ENCODE measurements around the gene ERN1.

The ERN1 gene

GRCh38 chr17:64084086-64084939 lies 45.6 kb downstream of the ERN1 start:
- Histone ChIP-seq H3K36me3 (ENCODE audit: insufficient read depth) (no peaks in the 10 kb centered on the region), H4K20me1 (ENCODE audit: insufficient read depth) (no peaks in the 10 kb centered on the region), H3K9ac (no peak overlapping the region), H3K27ac (peak overlapping the region; percentile 65; the same call in 1 of the 2 replicates), H3K4me1 (ENCODE audit: low read depth, poor library complexity, severe bottlenecking) (peaks cover 92% of the 10 kb centered on the region), H3K79me2 (ENCODE audit: insufficient read depth, low read depth) (peaks cover 40% of the 10 kb centered on the region; the same call in 1 of the 2 replicates), H3K4me3 (IDR thresholded peaks at IDR 0.05; ENCODE audit: insufficient read depth, low read depth, low read length) (no peak overlapping the region), H3K4me2 (peak overlapping the region; percentile 52), H3K27me3 (ENCODE audit: insufficient read depth, low read depth) (no peaks in the 10 kb centered on the region), H2AFZ (ENCODE audit: low read depth) (no peak overlapping the region)
- no peak for TF ChIP-seq CTCF (conservative IDR thresholded peaks at IDR 0.05; ENCODE audit: low read depth, low read length)

GRCh38 chr17:64083563-64084085 lies 46.3 kb downstream of the ERN1 start:
- Histone ChIP-seq H3K4me2 (peak overlapping the region; percentile 52), H3K27me3 (ENCODE audit: insufficient read depth, low read depth) (no peaks in the 10 kb centered on the region), H3K9ac (peak overlapping the region; percentile 20; the same call in 1 of the 2 replicates), H3K36me3 (ENCODE audit: insufficient read depth) (no peaks in the 10 kb centered on the region), H3K4me3 (IDR thresholded peaks at IDR 0.05; ENCODE audit: insufficient read depth, low read depth, low read length) (no peak overlapping the region), H2AFZ (ENCODE audit: low read depth) (no peak overlapping the region), H3K4me1 (ENCODE audit: low read depth, poor library complexity, severe bottlenecking) (peaks cover 94% of the 10 kb centered on the region), H3K79me2 (ENCODE audit: insufficient read depth, low read depth) (peaks cover 38% of the 10 kb centered on the region; the same call in 1 of the 2 replicates), H4K20me1 (ENCODE audit: insufficient read depth) (no peaks in the 10 kb centered on the region), H3K27ac (peak overlapping the region; percentile 65; the same call in 1 of the 2 replicates)
- TF ChIP-seq CTCF (conservative IDR thresholded peaks at IDR 0.05; ENCODE audit: low read depth, low read length), result no peak

GRCh38 chr17:64083093-64083492 lies 46.9 kb downstream of the ERN1 start:
- H3K4me2 ChIP-seq, result peak overlapping the region; percentile 52
- no peak overlapping the region for H2AFZ ChIP-seq (ENCODE audit: low read depth)
- H3K27ac ChIP-seq, result peak overlapping the region; percentile 65
- no peak overlapping the region for H3K4me3 ChIP-seq (IDR thresholded peaks at IDR 0.05; ENCODE audit: insufficient read depth, low read depth, low read length)
- peaks cover 33% of the 10 kb centered on the region; the same call in 1 of the 2 replicates for H3K79me2 ChIP-seq (ENCODE audit: insufficient read depth, low read depth)
- no peaks in the 10 kb centered on the region for H3K27me3 ChIP-seq (ENCODE audit: insufficient read depth, low read depth)
- no peaks in the 10 kb centered on the region for H3K36me3 ChIP-seq (ENCODE audit: insufficient read depth)
- TF ChIP-seq CTCF (conservative IDR thresholded peaks at IDR 0.05; ENCODE audit: low read depth, low read length), result no peak
- no peaks in the 10 kb centered on the region for H4K20me1 ChIP-seq (ENCODE audit: insufficient read depth)
- peaks cover 95% of the 10 kb centered on the region for H3K4me1 ChIP-seq (ENCODE audit: low read depth, poor library complexity, severe bottlenecking)
- H3K9ac ChIP-seq, result peak overlapping the region; percentile 20; the same call in 1 of the 2 replicates

GRCh38 chr17:64081802-64082799 lies 47.8 kb downstream of the ERN1 start:
- peak; percentile 35; the same call in 1 of the 2 replicates for TF ChIP-seq CTCF (conservative IDR thresholded peaks at IDR 0.05; ENCODE audit: low read depth, low read length)

More at GRCh38 chr17:64081802-64082799, 47.8 kb downstream of the ERN1 start:
- H3K9ac ChIP-seq, result peak overlapping the region; percentile 20; the same call in 1 of the 2 replicates
- H3K36me3 ChIP-seq (ENCODE audit: insufficient read depth), result no peaks in the 10 kb centered on the region
- no peaks in the 10 kb centered on the region for H4K20me1 ChIP-seq (ENCODE audit: insufficient read depth)
- no peak overlapping the region for H2AFZ ChIP-seq (ENCODE audit: low read depth)
- H3K4me2 ChIP-seq, result peak overlapping the region; percentile 52
- H3K27ac ChIP-seq, result peak overlapping the region; percentile 65
- H3K27me3 ChIP-seq (ENCODE audit: insufficient read depth, low read depth), result no peaks in the 10 kb centered on the region
- peaks cover 25% of the 10 kb centered on the region; the same call in 1 of the 2 replicates for H3K79me2 ChIP-seq (ENCODE audit: insufficient read depth, low read depth)
- no peak overlapping the region for H3K4me3 ChIP-seq (IDR thresholded peaks at IDR 0.05; ENCODE audit: insufficient read depth, low read depth, low read length)
- H3K4me1 ChIP-seq (ENCODE audit: low read depth, poor library complexity, severe bottlenecking), result peaks cover 95% of the 10 kb centered on the region
